ENCODE data around the gene PRTFDC1.

GRCh38 chr10:24914148-24914547 is 38.3 kb downstream of the PRTFDC1 start:
- no peak for TF ChIP-seq POLR2A (IDR thresholded peaks at IDR 0.05)
- no peak for TF ChIP-seq CTCF (IDR thresholded peaks at IDR 0.05 in 8 of 11, conservative IDR thresholded peaks at IDR 0.05 in 3 of 11)
